Activated naive CD4-positive, alpha-beta T cell treated with anti-CD3 and anti-CD28 coated beads for 36 hours (primary cell): ENCODE results near the gene SRSF5. TPM values are rescaled to one million over a fixed set of nuclear protein-coding genes. Genes with fewer than 3 reads are reported as not detected.

Experiments used
- CTCF ChIA-PET: fragments of 350-600 bp; sonication (Branson Sonifier 250); formaldehyde crosslinking; loops from one replicate; lab custom pipeline; 2021; ENCODE audit warnings: antibody characterized with exemption; lab: Charles Lee
- DNase-seq: peaks from one replicate; pipeline ENCODE4 v3.0.0-alpha.2; 2020
- H3K27ac Mint-ChIP-seq: one replicate; pipeline ENCODE4 v1.8.0; 2021; ENCODE audit warnings: mild to moderate bottlenecking, mixed read lengths
- H3K27me3 Mint-ChIP-seq: one replicate; pipeline ENCODE4 v1.8.0; 2021; ENCODE audit warnings: low read depth, mixed read lengths
- H3K36me3 Mint-ChIP-seq: one replicate; pipeline ENCODE4 v1.8.0; 2021; ENCODE audit warnings: low read depth, mixed read lengths
- H3K4me1 Mint-ChIP-seq: one replicate; pipeline ENCODE4 v1.8.0; 2021; ENCODE audit warnings: low read depth, mixed read lengths
- H3K4me3 Mint-ChIP-seq: one replicate; pipeline ENCODE4 v1.8.0; 2021; ENCODE audit warnings: mild to moderate bottlenecking, moderate library complexity, mixed read lengths
- H3K9me3 Mint-ChIP-seq: one replicate; pipeline ENCODE4 v1.8.0; 2021; ENCODE audit warnings: mixed read lengths
- intact Hi-C: fragments of 100-400 bp; cut with micrococcal nuclease; formaldehyde crosslinking; loops from one replicate; pipeline ENCODE4 v1.15.1; 2023
- total RNA-seq, 2 experiments: library from RNA; stranded (reverse); gene quantifications; one replicate each; pipeline ENCODE4 v1.2.3, GENCODE V29; 2021

SRSF5 gene
- total RNA-seq, 2 experiments from 2014 or later: 296 to 297 TPM

DNA sequence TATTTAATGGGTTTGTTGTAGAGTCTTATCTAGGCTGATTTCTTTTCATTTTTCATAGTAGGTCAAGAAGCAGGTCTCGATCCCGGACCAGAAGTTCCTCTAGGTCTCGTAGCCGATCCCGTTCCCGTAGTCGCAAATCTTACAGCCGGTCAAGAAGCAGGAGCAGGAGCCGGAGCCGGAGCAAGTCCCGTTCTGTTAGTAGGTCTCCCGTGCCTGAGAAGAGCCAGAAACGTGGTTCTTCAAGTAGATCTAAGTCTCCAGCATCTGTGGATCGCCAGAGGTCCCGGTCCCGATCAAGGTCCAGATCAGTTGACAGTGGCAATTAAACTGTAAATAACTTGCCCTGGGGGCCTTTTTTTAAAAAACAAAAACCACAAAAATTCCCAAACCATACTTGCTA lies 4.2 kb downstream of the SRSF5 start:
- H3K27ac Mint-ChIP-seq: peak overlapping the region; percentile 69
- H3K4me3 Mint-ChIP-seq: no peak overlapping the region
- no peaks in the 10 kb centered on the region for H3K9me3 Mint-ChIP-seq
- intact Hi-C loops: no loop called here
- DNase-seq: no peak
- CTCF ChIA-PET: interaction anchor here (1.1 kb wide), 1 partner anchor 47 kb away, joined by 3 read pairs; no protein-coding TSS in a partner anchor
- H3K4me1 Mint-ChIP-seq: peaks cover 79% of the 10 kb centered on the region
- no peaks in the 10 kb centered on the region for H3K27me3 Mint-ChIP-seq
- H3K36me3 Mint-ChIP-seq: peaks cover 79% of the 10 kb centered on the region

- H3K36me3 Mint-ChIP-seq: peaks cover 85% of the 10 kb centered on the region
- peaks cover 85% of the 10 kb centered on the region for H3K4me1 Mint-ChIP-seq
- CTCF ChIA-PET: interaction anchor here (0.6 to 1.1 kb wide), 3 partner anchors 46 to 203 kb away, joined by 3 to 5 read pairs (median 5); no protein-coding TSS in a partner anchor
- intact Hi-C loops: no loop called here
- no peak overlapping the region for H3K4me3 Mint-ChIP-seq
- DNase-seq: no peak
- H3K9me3 Mint-ChIP-seq: no peaks in the 10 kb centered on the region
- H3K27me3 Mint-ChIP-seq: no peaks in the 10 kb centered on the region
- H3K27ac Mint-ChIP-seq: peak overlapping the region; percentile 63
These were observed 5.4 kb downstream of the SRSF5 start for GRCh38 chr14:69772082-69773017.

DNA sequence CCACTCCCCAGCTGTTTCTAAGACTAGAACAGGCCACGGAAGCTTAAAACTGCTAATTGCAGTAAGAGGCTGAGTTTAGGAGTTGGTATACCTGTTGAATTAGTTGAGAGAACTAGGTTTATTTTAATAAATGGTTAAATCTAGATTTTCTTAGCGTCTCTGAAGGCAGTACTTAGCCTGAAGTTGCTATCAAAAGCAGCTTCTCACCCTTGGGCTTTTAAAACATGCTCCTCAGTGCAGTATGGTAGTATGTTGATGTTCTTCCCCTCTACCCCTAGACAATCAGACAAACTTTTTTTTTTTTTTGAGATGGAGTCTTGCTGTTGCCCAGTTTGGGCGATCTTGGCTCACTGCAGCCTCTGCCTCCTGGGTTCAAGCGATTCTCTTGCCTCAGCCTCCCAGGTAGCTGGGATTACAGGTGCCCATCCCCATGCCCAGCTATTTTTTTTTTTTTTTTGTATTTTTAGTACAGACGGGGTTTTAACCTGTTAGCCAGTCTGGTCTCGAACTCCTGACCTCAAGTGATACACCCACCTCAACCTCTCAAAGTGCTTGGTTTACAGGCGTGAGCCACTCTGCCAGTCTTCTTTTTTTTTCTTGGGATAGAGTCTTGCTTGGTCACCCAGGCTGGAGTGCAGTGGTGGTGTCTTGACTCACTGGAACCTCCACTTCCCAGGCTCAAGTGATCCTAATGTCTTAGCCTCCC lies 6.8 kb downstream of the SRSF5 start:
- no peaks in the 10 kb centered on the region for H3K27me3 Mint-ChIP-seq
- CTCF ChIA-PET: interaction anchor here (0.6 to 1.3 kb wide), 4 partner anchors 28 to 1108 kb away, joined by 3 to 4 read pairs (median 3); no protein-coding TSS in a partner anchor
- no peak for DNase-seq
- peak overlapping the region; percentile 61 for H3K27ac Mint-ChIP-seq
- H3K4me3 Mint-ChIP-seq: no peak overlapping the region
- intact Hi-C loops: no loop called here
- H3K9me3 Mint-ChIP-seq: no peaks in the 10 kb centered on the region
- peaks cover 75% of the 10 kb centered on the region for H3K36me3 Mint-ChIP-seq
- peaks cover 81% of the 10 kb centered on the region for H3K4me1 Mint-ChIP-seq

DNA sequence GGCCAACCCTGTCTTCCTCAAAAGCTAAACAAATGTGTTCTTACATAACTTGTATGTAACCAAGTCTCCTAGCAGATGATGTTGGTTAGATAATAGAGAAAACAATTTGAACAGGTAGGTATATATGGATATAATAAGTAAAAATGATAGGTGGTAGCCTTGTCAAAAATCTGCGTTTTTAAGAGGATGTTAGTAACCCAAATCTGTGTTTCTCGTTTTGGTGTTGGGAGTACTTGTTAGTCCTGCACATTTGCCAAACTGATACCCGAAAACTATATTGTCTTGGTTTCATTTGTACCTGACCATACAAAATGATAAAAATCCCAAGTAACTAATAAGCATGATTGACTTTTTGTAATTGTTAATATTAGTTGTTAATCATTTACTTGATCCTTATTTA lies 8.1 kb downstream of the SRSF5 start:
- CTCF ChIA-PET: no interaction called here
- no peaks in the 10 kb centered on the region for H3K27me3 Mint-ChIP-seq
- H3K36me3 Mint-ChIP-seq: peaks cover 65% of the 10 kb centered on the region

DNA sequence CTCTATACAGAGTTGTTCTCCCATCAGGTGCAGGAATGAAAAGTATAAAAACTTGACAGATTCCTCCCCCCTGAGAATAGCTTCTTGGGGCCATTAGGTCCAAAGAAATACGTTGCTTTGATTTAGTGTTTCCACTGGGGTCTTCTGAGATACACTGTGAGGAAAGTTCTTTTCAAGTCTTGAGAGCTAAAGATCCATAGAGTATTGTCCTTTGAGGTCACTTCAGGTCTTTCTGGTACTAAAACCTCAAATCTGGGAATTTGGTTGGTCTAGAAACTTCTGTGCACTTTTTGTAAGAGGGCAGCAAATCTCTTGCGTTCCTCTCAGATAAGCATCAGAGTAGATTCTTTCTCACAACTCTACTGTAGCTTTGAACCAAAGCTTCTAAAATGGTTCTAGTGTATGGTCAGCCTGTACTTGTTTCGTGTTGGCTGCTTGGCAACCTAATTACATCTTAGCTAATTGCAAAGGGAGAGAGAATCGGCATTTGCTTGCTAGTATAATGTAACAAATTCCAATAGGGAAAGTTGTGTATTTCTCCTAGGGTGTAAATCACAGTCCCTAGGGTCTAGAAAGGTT lies 10.0 kb downstream of the SRSF5 start:
- no peak overlapping the region for H3K4me3 Mint-ChIP-seq
- H3K9me3 Mint-ChIP-seq: no peaks in the 10 kb centered on the region
- DNase-seq: no peak
- intact Hi-C loops: no loop called here
- CTCF ChIA-PET: no interaction called here
- H3K27me3 Mint-ChIP-seq: no peaks in the 10 kb centered on the region
- H3K36me3 Mint-ChIP-seq: peaks cover 57% of the 10 kb centered on the region
- H3K27ac Mint-ChIP-seq: peak overlapping the region; percentile 73
- peaks cover 66% of the 10 kb centered on the region for H3K4me1 Mint-ChIP-seq

More for the DNA sequence above, 8.1 kb downstream of the SRSF5 start:
- intact Hi-C loops: no loop called here
- Mint-ChIP-seq H3K9me3 (no peaks in the 10 kb centered on the region), H3K4me1 (peaks cover 72% of the 10 kb centered on the region), H3K4me3 (no peak overlapping the region), H3K27ac (no peak overlapping the region)
- no peak for DNase-seq

DNA sequence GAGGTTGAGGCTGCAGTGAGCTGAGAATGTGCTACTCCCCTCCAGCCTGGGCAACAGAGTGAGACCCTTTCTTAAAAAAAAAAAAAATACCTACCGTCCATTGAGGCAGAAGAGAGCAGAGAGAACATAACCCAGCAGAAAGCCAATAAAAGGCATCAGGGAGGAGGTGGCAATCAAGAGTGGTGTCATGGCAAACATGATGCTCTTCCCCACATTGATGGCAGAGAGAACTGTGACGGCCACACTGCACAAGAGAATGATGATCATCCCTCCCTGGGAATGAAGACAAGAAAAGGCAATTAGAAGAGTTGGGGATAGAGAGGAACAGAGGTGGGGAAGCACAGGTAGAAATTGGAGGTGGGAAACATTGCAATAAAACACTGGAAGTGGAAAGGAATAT lies 12.1 kb downstream of the SRSF5 start:
- no peak overlapping the region for H3K4me3 Mint-ChIP-seq
- intact Hi-C loops: no loop called here
- DNase-seq: no peak
- H3K36me3 Mint-ChIP-seq: peaks cover 39% of the 10 kb centered on the region
- H3K27me3 Mint-ChIP-seq: no peaks in the 10 kb centered on the region
- H3K27ac Mint-ChIP-seq: no peak overlapping the region
- CTCF ChIA-PET: no interaction called here
- peaks cover 47% of the 10 kb centered on the region for H3K4me1 Mint-ChIP-seq
- H3K9me3 Mint-ChIP-seq: no peaks in the 10 kb centered on the region

- intact Hi-C loops: no loop called here
- Mint-ChIP-seq H3K27me3 (no peaks in the 10 kb centered on the region), H3K9me3 (no peaks in the 10 kb centered on the region), H3K36me3 (peaks cover 31% of the 10 kb centered on the region), H3K27ac (no peak overlapping the region), H3K4me1 (peaks cover 39% of the 10 kb centered on the region), H3K4me3 (no peak overlapping the region)
- CTCF ChIA-PET: no interaction called here
- no peak for DNase-seq
These were observed 13.2 kb downstream of the SRSF5 start for GRCh38 chr14:69780092-69780491.

DNA sequence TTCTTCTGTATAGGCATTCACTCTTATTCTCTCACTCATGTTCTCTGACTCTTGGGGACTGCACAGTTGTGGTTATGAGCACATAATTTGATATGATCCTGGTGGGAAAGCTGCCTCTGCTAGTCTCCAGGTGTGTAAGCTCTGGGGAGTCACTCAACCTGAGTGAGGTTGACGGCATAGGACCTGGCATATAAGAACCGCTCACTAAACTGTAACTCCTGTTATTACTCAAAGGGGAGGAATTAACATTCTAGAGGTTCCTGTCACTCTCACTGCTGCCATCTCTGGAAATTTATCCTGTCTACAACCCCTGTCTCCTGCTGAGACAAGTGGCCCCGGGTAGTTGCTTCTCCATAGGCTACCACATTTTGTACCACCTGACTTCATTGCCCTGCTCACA lies 14.0 kb downstream of the SRSF5 start:
- DNase-seq: no peak
- intact Hi-C loops: no loop called here
- Mint-ChIP-seq H3K36me3 (peaks cover 25% of the 10 kb centered on the region), H3K4me3 (no peak overlapping the region), H3K27me3 (no peaks in the 10 kb centered on the region), H3K4me1 (peaks cover 31% of the 10 kb centered on the region), H3K9me3 (no peaks in the 10 kb centered on the region), H3K27ac (no peak overlapping the region)
- CTCF ChIA-PET: no interaction called here

DNA sequence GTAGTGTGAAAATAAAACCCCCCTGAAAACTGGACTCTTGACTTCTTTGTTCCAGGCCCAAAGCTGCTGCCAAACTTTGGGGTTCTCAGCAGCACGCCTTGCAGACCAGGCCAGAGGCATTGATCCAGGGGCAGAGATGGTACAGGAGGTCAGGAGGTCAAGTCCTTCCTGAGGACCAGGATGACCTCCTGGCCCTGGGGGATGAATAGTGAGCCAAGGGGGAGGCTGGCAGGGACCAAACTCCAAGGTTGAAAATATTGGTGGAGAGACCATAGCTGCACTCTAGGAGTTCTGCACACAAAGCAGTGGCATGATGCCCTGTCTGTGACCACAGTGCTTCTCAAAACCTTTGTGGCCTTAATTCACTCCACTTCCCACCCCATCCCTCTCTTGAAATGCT lies 18.0 kb downstream of the SRSF5 start:
- H3K4me3 Mint-ChIP-seq: no peak overlapping the region
- H3K27ac Mint-ChIP-seq: no peak overlapping the region
- CTCF ChIA-PET: interaction anchor here (0.6 kb wide), 1 partner anchor 272 kb away, joined by 3 read pairs; no protein-coding TSS in a partner anchor
- H3K9me3 Mint-ChIP-seq: no peaks in the 10 kb centered on the region
- peaks cover 8% of the 10 kb centered on the region for H3K4me1 Mint-ChIP-seq
- H3K36me3 Mint-ChIP-seq: peaks cover 9% of the 10 kb centered on the region
- intact Hi-C loops: no loop called here
- no peaks in the 10 kb centered on the region for H3K27me3 Mint-ChIP-seq
- no peak for DNase-seq

DNA sequence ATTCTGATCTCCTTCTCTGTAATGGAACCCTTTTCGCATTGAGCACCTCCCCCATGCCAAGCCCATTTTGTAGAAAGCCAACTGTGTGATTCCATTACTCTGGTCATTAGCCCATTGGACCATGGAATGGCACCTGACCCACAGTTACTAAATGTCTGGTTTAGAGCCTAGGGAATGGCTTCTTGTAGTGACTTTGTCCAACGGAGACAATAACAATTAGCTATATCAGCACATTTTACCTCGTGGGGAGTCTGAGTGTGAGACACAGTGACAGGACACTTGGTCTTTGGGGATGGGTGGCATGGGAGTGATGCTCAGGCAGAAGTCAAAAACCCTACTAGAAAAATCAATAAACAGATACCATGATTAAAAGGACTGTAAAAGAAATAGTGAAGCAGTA lies 19.7 kb downstream of the SRSF5 start:
- intact Hi-C loops: no loop called here
- H3K27ac Mint-ChIP-seq: no peak overlapping the region
- H3K4me1 Mint-ChIP-seq: no peaks in the 10 kb centered on the region
- no peak overlapping the region for H3K4me3 Mint-ChIP-seq
- no peaks in the 10 kb centered on the region for H3K9me3 Mint-ChIP-seq
- CTCF ChIA-PET: no interaction called here
- DNase-seq: no peak
- H3K36me3 Mint-ChIP-seq: no peaks in the 10 kb centered on the region
- no peaks in the 10 kb centered on the region for H3K27me3 Mint-ChIP-seq

DNA sequence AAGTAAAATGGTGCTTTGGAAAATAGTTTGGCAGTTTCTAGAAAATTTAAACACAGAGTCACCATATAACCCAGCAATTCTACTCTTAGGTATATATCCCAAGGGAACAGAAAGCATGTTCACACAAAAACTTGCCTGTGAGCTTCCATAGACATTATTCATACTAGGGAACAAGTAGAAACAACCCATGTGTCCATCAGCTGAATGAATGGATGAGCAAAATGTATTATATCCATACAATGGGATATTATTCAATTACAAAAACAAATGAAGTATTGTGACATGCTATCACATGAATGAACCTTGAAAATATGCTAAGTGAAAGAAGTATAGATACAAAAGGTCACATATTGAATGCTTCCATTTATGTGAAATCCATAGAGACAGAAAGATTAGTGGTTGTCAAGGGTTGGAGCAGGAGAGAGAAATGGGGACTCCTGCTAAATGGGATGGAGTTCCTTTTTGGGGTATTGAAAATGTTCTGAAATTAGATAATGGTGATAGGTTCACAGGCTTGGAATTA lies 22.2 kb downstream of the SRSF5 start:
- Mint-ChIP-seq H3K36me3 (no peaks in the 10 kb centered on the region), H3K4me3 (no peak overlapping the region), H3K9me3 (no peaks in the 10 kb centered on the region), H3K27ac (no peak overlapping the region), H3K4me1 (no peaks in the 10 kb centered on the region), H3K27me3 (no peaks in the 10 kb centered on the region)
- CTCF ChIA-PET: no interaction called here
- no peak for DNase-seq
- intact Hi-C loops: no loop called here

DNA sequence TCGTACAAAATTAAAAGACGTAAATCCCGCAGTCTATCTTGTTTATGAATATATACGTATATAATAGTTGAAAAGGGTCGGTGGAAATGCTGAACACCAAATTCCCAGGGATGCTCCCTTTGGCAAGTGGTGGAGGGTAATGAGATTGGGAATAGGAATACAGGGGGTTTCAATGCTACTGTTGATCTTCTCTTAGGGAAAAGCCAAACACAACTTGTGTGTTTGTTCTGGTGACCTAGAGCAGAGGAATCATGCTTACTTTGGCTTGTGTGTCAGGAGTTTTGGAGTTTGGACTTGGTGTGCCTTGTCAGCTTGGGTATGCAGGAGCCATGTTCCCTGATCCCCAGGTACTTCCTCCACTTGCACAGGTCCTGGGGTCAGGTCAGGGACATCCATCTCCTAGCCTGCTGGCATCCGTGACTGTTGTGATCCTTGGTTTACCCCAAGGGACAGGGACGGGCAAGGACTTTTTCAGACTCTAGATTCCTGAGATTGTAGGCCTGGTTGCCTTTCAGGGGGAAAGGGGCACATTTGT lies 26.0 kb downstream of the SRSF5 start:
- H3K36me3 Mint-ChIP-seq: no peaks in the 10 kb centered on the region
- CTCF ChIA-PET: no interaction called here

More for the DNA sequence above, 26.0 kb downstream of the SRSF5 start:
- Mint-ChIP-seq H3K27ac (no peak overlapping the region), H3K27me3 (no peaks in the 10 kb centered on the region), H3K4me1 (no peaks in the 10 kb centered on the region), H3K9me3 (no peaks in the 10 kb centered on the region), H3K4me3 (no peak overlapping the region)
- no peak for DNase-seq
- intact Hi-C loops: no loop called here
